ENCODE measurements around the gene SETD4.
A peak's percentile ranks its signal among the peaks of the same experiment; 100 is the strongest.
"Not testable (repeated sequence)": the region's sequence is repeated elsewhere in the genome, so short reads cannot be mapped to it uniquely, and the experiment has no call there.

SETD4 gene

GRCh38 chr21:36077758-36078157 is 17.4 kb upstream of the SETD4 start:
- no peak for DNase-seq

GRCh38 chr21:36076878-36077655 is 16.7 kb upstream of the SETD4 start:
- no peak for DNase-seq

- no peak for DNase-seq
Measured at GRCh38 chr21:36075953-36076352, 15.6 kb upstream of the SETD4 start.

DNA sequence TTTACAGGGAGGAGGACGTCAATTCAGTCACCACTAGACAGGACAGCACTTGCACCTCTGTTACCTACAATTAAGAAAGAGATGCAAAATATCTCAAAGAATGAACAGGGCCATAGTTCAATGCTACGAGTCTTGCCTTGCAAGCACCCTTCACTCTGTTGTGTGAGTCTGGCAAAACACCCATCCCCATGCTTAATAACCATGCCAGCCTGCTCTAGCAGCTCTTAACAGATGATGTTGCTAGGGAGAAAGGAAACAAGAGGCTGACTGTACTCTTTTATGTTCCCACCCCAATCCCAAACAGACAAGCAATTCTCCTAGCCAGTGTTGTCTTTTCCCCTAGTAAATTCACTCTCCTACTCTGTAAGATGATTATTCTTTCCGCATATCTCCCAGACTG is 14.8 kb upstream of the SETD4 start:
- DNase-seq: no peak

- not testable (repeated sequence) for DNase-seq
Measured at GRCh38 chr21:36073911-36074310, 13.6 kb upstream of the SETD4 start.

- no peak for DNase-seq
Measured at GRCh38 chr21:36073181-36073580, 12.9 kb upstream of the SETD4 start.

DNA sequence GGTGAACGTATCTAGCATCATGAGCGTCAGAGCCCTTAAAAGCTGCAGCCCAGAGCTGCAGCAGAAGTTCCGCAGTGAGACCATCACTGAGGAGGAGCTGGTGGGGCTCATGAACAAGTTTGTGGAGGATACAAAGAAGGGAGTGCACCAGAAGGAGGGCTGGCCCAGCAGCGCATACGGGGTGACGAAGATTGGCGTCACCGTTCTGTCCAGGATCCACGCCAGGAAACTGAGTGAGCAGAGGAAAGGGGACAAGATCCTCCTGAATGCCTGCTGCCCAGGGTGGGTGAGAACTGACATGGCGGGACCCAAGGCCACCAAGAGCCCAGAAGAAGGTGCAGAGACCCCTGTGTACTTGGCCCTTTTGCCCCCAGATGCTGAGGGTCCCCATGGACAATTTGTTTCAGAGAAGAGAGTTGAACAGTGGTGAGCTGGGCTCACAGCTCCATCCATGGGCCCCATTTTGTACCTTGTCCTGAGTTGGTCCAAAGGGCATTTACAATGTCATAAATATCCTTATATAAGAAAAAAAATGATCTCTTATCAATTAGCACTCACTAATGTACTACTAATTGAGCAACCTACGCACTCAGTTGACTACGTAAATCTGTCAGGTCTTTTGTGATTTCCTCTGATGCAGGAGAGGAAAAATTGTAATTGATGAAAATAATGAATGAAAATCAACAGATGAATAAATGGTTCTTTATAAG is 12.3 kb upstream of the SETD4 start:
- DNase-seq: no peak

DNA sequence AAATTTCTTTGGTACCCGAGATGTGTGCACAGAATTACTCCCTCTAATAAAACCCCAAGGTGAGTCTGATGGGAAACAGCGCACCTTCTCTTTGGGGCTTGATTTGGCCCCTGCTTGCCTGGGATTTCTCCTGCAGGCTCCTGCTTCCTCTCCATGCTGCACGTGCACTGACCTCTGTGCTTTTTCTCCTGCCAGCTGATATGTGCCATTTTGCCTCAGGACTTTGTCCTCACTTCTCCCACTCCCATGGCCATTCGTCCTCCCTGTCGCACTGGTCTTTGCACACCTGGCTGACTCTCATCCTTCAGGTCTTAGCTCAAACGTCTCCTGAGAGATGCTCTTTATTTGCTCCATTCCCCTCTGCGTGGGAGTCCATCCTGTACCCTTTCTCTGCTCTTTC is 10.7 kb upstream of the SETD4 start:
- DNase-seq: no peak

DNA sequence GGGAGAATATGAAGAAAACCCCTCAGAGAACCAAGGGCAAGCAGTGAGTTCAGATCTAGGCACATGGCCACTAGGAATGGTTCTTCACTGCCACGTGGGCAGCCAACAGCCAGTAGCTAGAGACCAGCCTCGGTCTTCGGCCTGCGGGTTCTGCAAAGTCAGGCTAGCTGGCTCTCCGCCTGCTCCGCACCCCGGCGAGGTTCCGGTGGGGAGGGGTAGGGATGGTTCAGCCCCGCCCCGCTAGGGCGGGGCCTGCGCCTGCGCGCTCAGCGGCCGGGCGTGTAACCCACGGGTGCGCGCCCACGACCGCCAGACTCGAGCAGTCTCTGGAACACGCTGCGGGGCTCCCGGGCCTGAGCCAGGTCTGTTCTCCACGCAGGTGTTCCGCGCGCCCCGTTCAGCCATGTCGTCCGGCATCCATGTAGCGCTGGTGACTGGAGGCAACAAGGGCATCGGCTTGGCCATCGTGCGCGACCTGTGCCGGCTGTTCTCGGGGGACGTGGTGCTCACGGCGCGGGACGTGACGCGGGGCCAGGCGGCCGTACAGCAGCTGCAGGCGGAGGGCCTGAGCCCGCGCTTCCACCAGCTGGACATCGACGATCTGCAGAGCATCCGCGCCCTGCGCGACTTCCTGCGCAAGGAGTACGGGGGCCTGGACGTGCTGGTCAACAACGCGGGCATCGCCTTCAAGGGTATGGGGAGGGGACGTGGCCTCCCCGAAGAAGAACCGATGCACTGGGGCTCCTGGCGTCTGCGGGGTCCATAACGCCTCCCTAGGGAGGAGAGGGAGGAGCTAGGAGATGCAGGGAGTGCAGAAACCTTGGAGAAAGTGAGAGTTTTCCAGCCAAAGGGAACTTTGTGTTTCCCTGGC is 9.6 kb upstream of the SETD4 start, which contains the start of gene CBR1:
CBR1 (plus strand) TSS at position 312 of the 871 bp plus-strand sequence; CDS start at position 404, 92 bp downstream.
- peak; percentile 73 for DNase-seq

GRCh38 chr21:36068748-36069398 is 8.5 kb upstream of the SETD4 start:
- no peak for DNase-seq

DNA sequence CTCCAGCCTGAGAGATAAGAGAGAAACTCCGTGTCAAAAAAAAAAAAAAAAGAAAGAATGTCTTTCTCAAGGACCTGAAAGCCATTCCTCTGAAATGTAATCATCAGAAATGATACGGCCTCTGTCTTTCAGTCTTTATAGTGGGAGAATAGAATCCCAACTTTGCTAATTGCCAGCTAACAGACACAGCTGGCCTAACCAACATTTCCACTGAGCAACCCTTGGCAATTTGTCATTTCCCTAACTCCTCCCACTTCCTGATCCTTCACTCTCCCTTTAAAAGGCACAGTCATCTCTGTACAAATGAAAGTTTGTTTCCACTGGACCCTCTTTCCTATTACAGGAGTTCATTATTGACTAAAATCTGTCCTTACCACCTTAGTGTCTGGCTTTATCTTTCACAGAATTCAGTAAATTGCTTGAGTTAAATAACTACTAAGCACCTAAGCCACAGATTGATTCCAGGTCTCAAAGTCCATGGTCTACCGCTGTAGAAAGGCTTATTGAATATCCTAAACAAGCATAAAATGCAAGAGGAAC is 5.2 kb upstream of the SETD4 start:
- no peak for DNase-seq

- no peak for DNase-seq
Measured at GRCh38 chr21:36064085-36064460, 3.7 kb upstream of the SETD4 start.

DNA sequence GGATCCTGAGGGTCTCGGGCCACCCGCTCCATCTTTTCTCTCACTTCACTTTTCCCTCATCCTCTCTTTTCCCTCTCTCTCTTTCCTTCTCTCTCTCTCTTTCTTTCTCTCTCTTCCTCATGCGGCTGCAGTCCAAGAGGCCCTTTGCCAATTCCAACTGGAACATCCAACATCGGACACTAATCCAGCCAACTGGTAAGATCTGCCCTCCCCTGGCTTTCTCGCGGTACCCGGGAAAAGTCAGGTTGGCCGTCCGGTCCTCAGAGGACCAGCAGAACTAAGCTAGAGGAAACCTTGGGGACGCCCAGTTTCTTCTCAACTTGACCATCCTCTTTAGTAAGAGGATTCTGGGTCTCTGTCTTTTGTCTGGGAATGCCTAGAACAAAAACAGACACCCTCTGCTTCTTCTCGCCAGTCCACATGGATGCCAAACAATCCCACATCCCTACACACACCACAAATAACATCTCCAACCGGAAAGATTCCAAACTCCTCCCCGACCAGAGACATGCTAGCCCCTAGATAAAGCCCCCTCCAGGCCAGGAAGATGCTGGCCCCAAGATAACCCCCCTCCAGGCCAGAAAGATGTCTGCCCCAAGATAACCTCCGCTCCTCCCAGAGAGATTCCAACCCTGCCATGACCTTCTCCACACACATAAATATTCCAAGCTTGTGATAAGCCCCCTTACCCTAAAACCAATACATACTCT is 3.2 kb upstream of the SETD4 start:
- no peak for DNase-seq

- no peak for DNase-seq
Measured at GRCh38 chr21:36061445-36061844, 1.1 kb upstream of the SETD4 start.

- DNase-seq: no peak
Measured at GRCh38 chr21:36059823-36060158, 535 bp downstream of the SETD4 start.

DNA sequence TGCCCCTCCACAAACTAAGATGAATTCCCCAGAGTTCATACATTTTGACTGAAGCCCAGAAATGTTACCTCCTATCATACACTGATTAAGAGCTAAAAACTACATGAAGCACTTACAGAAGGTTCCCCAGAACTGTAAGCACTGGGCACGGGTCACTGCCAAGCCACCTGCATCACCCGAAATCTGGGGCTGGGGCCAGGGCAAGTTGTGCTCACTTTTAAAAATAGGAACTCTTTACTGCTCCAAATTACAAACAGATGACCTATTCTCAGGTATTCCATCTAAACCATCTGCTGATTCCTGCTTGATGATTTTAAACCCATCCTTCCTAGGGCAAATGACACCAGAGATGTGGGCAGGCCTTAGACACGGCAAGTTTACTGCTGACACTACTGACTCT is 4.8 kb downstream of the SETD4 start:
- no peak for DNase-seq

DNA sequence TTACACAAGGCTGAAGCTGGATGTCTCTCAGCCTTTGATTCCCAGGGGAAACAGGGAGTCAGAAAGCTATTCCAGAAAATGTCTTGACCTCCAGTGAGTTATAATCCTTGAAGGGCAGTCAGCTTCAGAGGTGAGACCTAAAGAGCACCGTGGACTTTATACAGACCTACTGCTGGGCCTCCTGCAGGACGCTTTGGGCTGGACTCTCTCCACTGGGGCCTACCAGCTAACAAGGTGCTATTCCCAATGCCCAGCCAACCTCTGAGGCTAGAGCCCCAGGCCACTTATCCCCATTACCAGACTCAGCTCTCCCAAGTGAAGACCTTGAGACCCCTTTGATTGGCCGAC is 6.6 kb downstream of the SETD4 start:
- no peak for DNase-seq

DNA sequence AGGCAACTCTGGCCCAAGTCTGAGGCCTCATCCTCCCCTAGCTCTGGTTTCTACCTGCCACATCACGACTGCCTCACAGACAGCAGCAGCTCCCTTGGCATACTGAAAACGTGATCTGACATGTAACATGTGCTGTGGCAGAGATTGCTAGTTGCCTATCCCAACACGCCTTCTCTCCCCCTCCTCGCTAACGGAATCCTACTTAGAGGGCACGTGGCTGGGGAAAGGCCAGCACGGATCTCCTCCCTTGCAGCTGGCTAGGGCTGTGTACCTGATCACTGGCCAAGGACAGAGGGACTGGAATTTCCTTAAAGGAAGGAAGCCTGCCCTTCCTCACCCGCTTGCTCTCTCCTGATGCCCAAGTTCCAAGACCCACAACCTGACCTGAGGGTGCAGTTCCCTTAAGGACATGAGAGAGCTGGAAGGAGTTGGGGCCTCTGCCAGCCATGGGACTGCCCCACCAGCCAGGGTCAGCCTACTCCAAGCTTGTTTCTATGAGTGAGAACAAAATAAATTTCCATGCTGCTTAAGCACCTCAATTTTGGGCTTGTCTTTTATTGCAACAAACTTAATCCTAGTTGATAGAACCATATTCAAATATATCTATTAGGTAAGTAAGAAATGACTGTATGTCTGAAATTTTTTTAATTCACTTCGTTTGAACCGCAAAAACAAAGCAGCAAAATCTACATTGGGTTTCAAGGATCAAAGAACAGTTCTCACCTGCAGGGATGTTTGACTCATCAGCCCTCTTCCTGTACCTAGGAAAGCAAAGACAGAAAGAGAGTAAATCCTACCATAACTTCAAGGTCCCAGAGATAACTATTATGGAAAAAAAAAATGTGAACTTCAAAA is 7.2 kb downstream of the SETD4 start:
- no peak for DNase-seq

- DNase-seq: no peak
Measured at GRCh38 chr21:36048357-36048756, 12.0 kb downstream of the SETD4 start.

DNA sequence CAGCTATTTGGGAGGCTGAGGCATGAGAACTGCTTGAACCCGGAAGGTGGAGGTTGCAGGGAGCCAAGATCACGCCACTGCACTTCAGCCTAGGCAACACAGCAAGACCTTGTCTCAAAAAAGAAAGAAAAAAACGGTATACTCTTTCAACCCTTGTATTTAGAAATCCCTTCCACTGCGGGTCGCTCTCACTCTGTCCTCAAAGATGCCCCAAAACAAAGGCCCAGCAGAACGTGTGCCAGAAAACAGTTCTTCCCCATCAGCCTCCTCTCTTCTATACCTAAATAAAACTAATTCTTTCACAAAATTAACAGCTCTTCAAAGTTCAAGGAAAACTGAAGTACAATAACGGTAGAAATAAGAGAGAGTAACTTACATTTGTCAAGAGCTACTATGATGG is 13.2 kb downstream of the SETD4 start:
- DNase-seq: no peak

- no peak for DNase-seq
Measured at GRCh38 chr21:36045993-36046392, 14.3 kb downstream of the SETD4 start.

All from T-helper 9 cell (primary cell).